Panc1 (cell line): Measurements from ENCODE around the gene CEL. TPM values are rescaled to one million over a fixed set of nuclear protein-coding genes. Genes with fewer than 3 reads are reported as not detected.

Experiments used
- ATAC-seq: fragments of 200-7000 bp; cut with Tn5 transposase; 2 replicates; pipeline ENCODE4 v1.9.1; 2020; ENCODE audit warnings: mild to moderate bottlenecking, moderate library complexity
- BruUV-seq: library from RNA; stranded (reverse); fragments of 400-500 nt; replicated peaks from 2 replicates; lab custom pipeline; 2021; lab: Mats Ljungman, UMichigan
- CTCF ChIA-PET: fragments of 300-600 bp; sonication (Branson Sonifier 250); formaldehyde crosslinking; loops from one replicate; lab custom pipeline; 2022; ENCODE audit warnings: antibody characterized with exemption; lab: Charles Lee
- POLR2A ChIA-PET: fragments of 300-600 bp; sonication (Branson Sonifier 250); formaldehyde crosslinking; loops from one replicate; lab custom pipeline; 2022; ENCODE audit warnings: antibody characterized with exemption; lab: Charles Lee
- DNase-seq: peaks from one replicate; pipeline ENCODE4 v3.0.0-alpha.2; 2010; ENCODE audit warnings: low read depth, low spot score
- H3K27ac ChIP-seq: 2 replicates; pipeline ENCODE4 v1.5.1; 2011; ENCODE audit warnings: mild to moderate bottlenecking, low read length, inconsistent platforms
- H3K27me3 ChIP-seq: fragments of 200-500 bp; sonication (Bioruptor generic); 2 replicates; pipeline ENCODE4 v1.6.0; 2014; ENCODE audit warnings: low read length, inconsistent platforms; ENCODE audit not compliant: control insufficient read depth, insufficient read depth
- H3K36me3 ChIP-seq: fragments of 200-500 bp; sonication (Bioruptor generic); 2 replicates; pipeline ENCODE4 v1.5.1; 2014; ENCODE audit warnings: inconsistent platforms, mild to moderate bottlenecking, low read length, moderate library complexity; ENCODE audit not compliant: control insufficient read depth, insufficient read depth
- H3K4me1 ChIP-seq: 2 replicates; pipeline ENCODE4 v1.5.1; 2011; ENCODE audit warnings: inconsistent platforms, mild to moderate bottlenecking, low read length, moderate library complexity; ENCODE audit not compliant: control insufficient read depth, insufficient read depth
- H3K4me3 ChIP-seq, 2 experiments: 2 replicates each; pipeline ENCODE4 v1.5.1; 2011 to 2012; ENCODE audit warnings: low read depth in 2 of 2, low read length in 2 of 2, mild to moderate bottlenecking in 2 of 2, inconsistent platforms in 1 of 2, moderate library complexity in 1 of 2
- H3K9me3 ChIP-seq: fragments of 200-500 bp; sonication (Bioruptor generic); 2 replicates; pipeline ENCODE4 v1.5.1; 2014; ENCODE audit warnings: low read depth, mild to moderate bottlenecking, inconsistent platforms, low read length, moderate library complexity; ENCODE audit not compliant: control insufficient read depth, insufficient read depth
- POLR2AphosphoS5 ChIP-seq: IDR thresholded peaks from 2 replicates; pipeline ENCODE4 v1.6.1; 2012; ENCODE audit warnings: mild to moderate bottlenecking, low read depth, low read length, moderate library complexity
- SIN3A ChIP-seq: IDR thresholded peaks from 2 replicates; pipeline ENCODE4 v1.6.1; 2012; ENCODE audit warnings: low read depth, mild to moderate bottlenecking, low read length, moderate library complexity, borderline replicate concordance; ENCODE audit not compliant: insufficient read depth
- TCF7L2 ChIP-seq: IDR thresholded peaks from 2 replicates; pipeline ENCODE4 v1.6.1; 2011; ENCODE audit warnings: mild to moderate bottlenecking, low read depth, low read length, inconsistent platforms
- in situ Hi-C: cut with HindIII; loops from 2 replicates; pipeline ENCODE4 v1.10.0; 2016; ENCODE audit warnings: low sequenced_read_pairs, low pct_unique_long_range_greater_than_20kb
- intact Hi-C: fragments of 100-400 bp; cut with micrococcal nuclease; formaldehyde crosslinking; loops from one replicate; pipeline ENCODE4 v1.10.0; 2022; ENCODE audit not compliant: unreplicated experiment
- total RNA-seq: library from RNA; stranded (reverse); gene quantifications from one replicate; pipeline ENCODE4 v1.2.1, GENCODE V29; 2021; ENCODE audit not compliant: unreplicated experiment
- TF ChIP-seq, protein P1 (sequence below), 2 experiments: IDR thresholded peaks; 2 replicates each; pipeline ENCODE4 v1.6.1; 2011 to 2012; ENCODE audit warnings: low read depth in 2 of 2, control low read depth in 1 of 2, low read length in 1 of 2, mild to moderate bottlenecking in 1 of 2, moderate library complexity in 1 of 2; ENCODE audit not compliant: insufficient read depth in 1 of 2
- TF ChIP-seq, protein P2 (sequence below): fragments of 450-650 bp; IDR thresholded peaks from 2 replicates; pipeline ENCODE4 v1.5.1; 2017; ENCODE audit warnings: mild to moderate bottlenecking

The CEL gene
- total RNA-seq, 1 experiment from 2014 or later: 4.3 TPM

DNA sequence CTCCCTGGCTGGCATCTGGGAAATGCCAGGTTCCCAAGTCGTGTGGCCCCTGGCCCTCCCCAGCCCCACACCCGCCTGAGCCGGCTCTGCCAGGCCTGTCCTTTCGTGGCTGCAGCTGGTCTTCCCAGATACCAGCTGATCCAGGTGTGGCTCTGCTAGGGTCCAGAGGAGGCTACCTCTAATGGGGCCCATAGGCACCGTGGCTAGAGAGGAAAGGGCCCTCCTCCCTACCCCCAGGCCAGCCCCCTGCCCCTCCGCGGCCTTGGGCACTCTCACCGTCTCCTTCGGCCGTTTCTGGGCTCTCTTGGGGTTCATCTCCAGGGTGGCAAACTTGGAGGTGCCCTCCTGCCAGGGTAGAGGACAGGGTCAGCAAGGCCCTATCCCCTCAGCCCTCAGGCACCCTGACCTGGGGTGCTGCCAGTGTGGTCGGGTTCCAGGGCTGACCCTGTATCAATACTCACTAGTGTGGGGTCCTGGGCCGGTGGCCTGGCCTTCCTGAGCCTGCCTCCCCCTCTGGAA, 42.3 kb downstream of the CEL start:
- CTCF ChIA-PET: no interaction called here

DNA sequence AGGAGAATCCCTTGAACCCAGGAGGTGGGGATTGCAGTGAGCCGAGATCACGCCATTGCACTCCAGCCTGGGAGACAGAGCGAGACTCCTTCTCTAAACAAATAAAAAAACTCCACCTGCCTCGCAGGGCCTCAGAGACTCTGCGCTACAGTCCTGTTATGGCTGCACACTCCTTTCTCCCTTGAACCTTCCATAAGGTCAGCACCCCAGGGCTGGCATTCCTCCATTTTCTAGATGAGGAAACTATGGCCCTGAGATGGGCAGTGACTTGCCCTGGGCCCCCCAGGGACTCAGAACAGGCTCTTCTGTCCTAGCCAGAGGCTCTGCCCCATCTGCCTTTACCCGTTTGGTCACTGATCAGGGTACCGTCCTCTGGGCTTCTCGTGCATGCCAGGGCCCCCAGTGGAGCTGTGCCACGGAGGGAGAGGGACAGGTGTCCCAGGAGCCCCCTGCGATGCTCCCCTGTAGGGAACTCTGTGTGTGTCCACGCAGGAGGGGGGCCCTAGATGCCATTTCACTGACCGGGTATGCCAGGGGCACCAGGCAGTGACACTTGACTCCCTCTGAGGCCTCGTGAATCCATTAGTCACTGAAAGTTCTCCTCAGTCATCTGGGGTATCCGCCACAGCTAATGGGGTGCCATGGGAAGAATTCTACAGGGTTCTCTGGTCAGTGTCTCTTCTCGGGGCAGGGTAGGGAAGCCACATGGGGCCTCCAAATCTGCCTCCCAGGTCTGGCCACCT, 43.1 kb downstream of the CEL start:
- Histone ChIP-seq H3K36me3 (no peaks in the 10 kb centered on the region), H3K27me3 (no peaks in the 10 kb centered on the region), H3K27ac (no peak overlapping the region), H3K9me3 (no peaks in the 10 kb centered on the region), H3K4me1 (no peaks in the 10 kb centered on the region), H3K4me3 (no peak overlapping the region)
- intact Hi-C loops (no loop called here), in situ Hi-C loops (no loop called here)
- no peak for TF ChIP-seq SIN3A
- TF ChIP-seq TCF7L2: no peak
- POLR2A ChIA-PET: interaction anchor here (0.5 kb wide), 1 partner anchor 13 kb away, joined by 5 read pairs; no protein-coding TSS in a partner anchor
- no TSS peak for BruUV-seq
- DNase-seq (no peak), ATAC-seq (no peak)
- CTCF ChIA-PET: no interaction called here

More for the DNA sequence above, 42.3 kb downstream of the CEL start:
- intact Hi-C loops (loop anchor here (2.0 kb wide), 1 partner anchor 43 kb away; no protein-coding TSS in a partner anchor), in situ Hi-C loops (no loop called here)
- Histone ChIP-seq H3K4me3 (no peak overlapping the region), H3K4me1 (no peaks in the 10 kb centered on the region), H3K36me3 (no peaks in the 10 kb centered on the region), H3K9me3 (no peaks in the 10 kb centered on the region), H3K27me3 (no peaks in the 10 kb centered on the region), H3K27ac (no peak overlapping the region)
- TF ChIP-seq, protein P1, sequence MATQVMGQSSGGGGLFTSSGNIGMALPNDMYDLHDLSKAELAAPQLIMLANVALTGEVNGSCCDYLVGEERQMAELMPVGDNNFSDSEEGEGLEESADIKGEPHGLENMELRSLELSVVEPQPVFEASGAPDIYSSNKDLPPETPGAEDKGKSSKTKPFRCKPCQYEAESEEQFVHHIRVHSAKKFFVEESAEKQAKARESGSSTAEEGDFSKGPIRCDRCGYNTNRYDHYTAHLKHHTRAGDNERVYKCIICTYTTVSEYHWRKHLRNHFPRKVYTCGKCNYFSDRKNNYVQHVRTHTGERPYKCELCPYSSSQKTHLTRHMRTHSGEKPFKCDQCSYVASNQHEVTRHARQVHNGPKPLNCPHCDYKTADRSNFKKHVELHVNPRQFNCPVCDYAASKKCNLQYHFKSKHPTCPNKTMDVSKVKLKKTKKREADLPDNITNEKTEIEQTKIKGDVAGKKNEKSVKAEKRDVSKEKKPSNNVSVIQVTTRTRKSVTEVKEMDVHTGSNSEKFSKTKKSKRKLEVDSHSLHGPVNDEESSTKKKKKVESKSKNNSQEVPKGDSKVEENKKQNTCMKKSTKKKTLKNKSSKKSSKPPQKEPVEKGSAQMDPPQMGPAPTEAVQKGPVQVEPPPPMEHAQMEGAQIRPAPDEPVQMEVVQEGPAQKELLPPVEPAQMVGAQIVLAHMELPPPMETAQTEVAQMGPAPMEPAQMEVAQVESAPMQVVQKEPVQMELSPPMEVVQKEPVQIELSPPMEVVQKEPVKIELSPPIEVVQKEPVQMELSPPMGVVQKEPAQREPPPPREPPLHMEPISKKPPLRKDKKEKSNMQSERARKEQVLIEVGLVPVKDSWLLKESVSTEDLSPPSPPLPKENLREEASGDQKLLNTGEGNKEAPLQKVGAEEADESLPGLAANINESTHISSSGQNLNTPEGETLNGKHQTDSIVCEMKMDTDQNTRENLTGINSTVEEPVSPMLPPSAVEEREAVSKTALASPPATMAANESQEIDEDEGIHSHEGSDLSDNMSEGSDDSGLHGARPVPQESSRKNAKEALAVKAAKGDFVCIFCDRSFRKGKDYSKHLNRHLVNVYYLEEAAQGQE (IDR thresholded peaks at IDR 0.05; ENCODE audit: insufficient read depth in 1 of 2, low read depth in 2 of 2, low read length in 1 of 2): no peak
- TF ChIP-seq TCF7L2: no peak
- TF ChIP-seq SIN3A: no peak
- TF ChIP-seq, protein P2, sequence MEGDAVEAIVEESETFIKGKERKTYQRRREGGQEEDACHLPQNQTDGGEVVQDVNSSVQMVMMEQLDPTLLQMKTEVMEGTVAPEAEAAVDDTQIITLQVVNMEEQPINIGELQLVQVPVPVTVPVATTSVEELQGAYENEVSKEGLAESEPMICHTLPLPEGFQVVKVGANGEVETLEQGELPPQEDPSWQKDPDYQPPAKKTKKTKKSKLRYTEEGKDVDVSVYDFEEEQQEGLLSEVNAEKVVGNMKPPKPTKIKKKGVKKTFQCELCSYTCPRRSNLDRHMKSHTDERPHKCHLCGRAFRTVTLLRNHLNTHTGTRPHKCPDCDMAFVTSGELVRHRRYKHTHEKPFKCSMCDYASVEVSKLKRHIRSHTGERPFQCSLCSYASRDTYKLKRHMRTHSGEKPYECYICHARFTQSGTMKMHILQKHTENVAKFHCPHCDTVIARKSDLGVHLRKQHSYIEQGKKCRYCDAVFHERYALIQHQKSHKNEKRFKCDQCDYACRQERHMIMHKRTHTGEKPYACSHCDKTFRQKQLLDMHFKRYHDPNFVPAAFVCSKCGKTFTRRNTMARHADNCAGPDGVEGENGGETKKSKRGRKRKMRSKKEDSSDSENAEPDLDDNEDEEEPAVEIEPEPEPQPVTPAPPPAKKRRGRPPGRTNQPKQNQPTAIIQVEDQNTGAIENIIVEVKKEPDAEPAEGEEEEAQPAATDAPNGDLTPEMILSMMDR: no peak
- no peak for TF ChIP-seq POLR2AphosphoS5
- no peak for ATAC-seq
- DNase-seq: no peak
- BruUV-seq: no TSS peak
- POLR2A ChIA-PET: no interaction called here

DNA sequence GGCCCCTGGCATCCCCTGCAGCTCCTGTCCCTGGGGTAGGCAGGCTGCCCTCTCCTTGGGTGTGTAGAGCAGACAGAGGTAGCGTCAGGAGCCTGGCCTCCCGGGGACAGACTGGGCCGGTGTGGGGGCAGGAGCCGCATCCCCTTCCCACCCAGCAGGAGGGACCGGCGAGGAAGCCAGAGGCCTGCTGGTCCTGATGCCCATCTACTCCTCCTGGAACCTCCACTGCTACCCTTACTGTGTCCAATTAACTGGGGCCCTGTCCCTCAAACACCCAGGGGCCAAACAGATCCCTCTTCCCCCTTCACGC, 43.6 kb downstream of the CEL start:
- DNase-seq (no peak), ATAC-seq (no peak)
- H3K9me3 ChIP-seq: no peaks in the 10 kb centered on the region
- in situ Hi-C loops (no loop called here), intact Hi-C loops (no loop called here)
- H3K4me1 ChIP-seq: no peaks in the 10 kb centered on the region
- TF ChIP-seq, protein P1 (IDR thresholded peaks at IDR 0.05; ENCODE audit: insufficient read depth in 1 of 2, low read depth in 2 of 2, low read length in 1 of 2): no peak
- TF ChIP-seq POLR2AphosphoS5 (no peak), TCF7L2 (no peak), SIN3A (no peak)
- TF ChIP-seq, protein P2: no peak
- no peak overlapping the region for H3K27ac ChIP-seq
- ChIA-PET POLR2A (interaction anchor here (0.5 kb wide), 1 partner anchor 13 kb away, joined by 5 read pairs; no protein-coding TSS in a partner anchor), CTCF (no interaction called here)
- BruUV-seq: no TSS peak
- no peaks in the 10 kb centered on the region for H3K36me3 ChIP-seq
- no peaks in the 10 kb centered on the region for H3K27me3 ChIP-seq
- no peak overlapping the region for H3K4me3 ChIP-seq
